Germinal center (tissue), 1 donor: ENCODE results near the gene VWA3A.
"Not testable (repeated sequence)": the region's sequence is repeated elsewhere in the genome, so short reads cannot be mapped to it uniquely, and the experiment has no call there.

ENCODE experiments used
- DNase-seq: peaks from one replicate; pipeline ENCODE4 v3.0.0; 2012; ENCODE audit warnings: mixed read lengths, low spot score

VWA3A gene

GRCh38 chr16:22183335-22183734 lies 91.0 kb downstream of the VWA3A start:
- DNase-seq: no peak

GRCh38 chr16:22183901-22184614 lies 91.7 kb downstream of the VWA3A start:
- DNase-seq: peak; percentile 73

GRCh38 chr16:22184615-22184968 lies 92.3 kb downstream of the VWA3A start:
- no peak for DNase-seq

GRCh38 chr16:22186517-22186916 lies 94.2 kb downstream of the VWA3A start:
- no peak for DNase-seq

DNA sequence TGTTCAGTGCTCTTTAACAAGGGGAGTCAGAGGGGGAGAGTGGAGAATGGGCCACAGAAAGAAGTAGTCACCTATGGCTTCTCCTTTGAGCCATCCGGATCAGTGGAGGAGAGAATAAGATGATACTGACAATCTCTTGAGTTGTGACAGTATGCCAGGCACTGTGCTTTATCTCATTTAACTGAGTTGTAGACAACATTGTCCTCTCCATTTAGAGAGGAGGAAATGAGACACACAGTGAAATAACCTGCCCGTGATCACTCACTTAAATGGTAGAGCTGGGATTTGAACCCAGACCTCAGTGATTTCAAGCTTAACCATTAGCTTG lies 95.9 kb downstream of the VWA3A start:
- no peak for DNase-seq

DNA sequence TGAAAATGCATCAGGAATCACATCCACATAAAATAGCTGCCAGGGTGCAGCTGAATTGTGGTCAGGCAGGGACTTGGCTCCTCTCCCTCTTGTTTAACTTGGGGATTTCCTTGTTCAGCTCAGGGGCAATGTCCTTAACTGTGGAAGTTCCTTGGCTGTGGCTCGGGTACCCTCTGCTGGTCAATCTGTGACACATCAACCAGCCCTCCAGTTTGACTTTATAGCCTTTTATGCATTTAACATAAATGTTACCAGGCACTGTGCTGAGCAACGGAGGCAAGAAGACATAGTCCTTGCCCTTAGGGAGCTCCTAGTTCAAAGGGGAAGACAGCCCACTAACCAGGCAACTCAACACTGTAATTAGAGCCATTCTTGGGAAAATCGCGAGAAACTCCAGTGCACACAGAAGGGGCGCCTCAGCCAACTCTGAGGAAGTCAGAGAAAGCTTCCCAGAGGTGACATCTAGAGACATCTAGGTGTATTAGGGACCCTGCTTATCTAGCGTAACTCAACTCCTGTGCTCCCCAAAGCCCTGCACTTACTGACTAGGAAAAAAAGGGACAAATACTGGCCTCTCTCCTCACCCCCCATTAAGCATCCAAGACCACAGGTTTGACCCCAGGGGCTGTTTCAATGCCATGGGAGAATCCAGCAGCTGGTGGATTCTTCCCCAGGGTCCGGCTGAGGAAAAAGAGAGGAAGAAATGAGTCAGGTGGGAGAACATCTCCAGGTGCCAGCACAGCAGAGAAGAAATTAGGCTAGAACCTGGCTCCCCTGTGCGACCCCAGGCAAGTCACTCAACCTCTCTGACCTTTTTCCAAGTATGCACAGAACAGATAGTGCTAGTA lies 96.5 kb downstream of the VWA3A start:
- peak; percentile 62 for DNase-seq

GRCh38 chr16:22189473-22190080 lies 97.2 kb downstream of the VWA3A start:
- DNase-seq: no peak

DNA sequence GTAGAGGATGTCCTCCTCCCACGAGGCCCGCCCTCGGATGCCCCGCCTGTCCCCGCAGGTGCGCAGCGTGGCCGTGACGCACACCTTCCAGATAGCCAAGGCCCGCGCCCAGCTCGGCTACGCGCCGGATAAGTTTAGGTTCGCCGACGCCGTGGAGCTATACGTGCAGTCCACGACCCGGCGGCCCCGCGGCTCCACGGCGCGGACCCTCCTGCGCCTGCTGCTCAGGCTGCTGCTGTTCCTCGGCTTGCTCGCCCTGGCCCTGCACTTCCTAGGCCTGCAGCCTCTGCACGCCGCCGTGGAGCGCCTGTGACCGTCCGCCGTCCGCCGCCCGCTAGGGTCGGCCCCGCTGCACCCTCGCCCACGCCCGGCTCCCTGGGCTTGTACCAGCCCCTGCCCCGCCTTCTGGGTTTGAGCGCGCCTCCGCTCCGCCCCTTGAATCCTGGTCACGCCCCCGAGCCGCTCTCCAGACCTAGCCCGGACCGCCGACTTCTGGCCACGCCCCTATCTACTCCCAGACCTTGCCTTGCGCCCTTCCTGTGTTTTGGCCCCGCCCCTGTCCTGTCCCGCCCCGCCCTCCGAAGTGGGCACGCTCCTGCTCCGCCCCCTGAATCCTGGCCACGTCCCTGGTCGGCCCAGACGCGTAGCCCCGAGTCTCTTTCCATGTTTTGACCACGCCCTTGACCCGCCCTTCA lies 97.9 kb downstream of the VWA3A start:
- peak; percentile 94 for DNase-seq

DNA sequence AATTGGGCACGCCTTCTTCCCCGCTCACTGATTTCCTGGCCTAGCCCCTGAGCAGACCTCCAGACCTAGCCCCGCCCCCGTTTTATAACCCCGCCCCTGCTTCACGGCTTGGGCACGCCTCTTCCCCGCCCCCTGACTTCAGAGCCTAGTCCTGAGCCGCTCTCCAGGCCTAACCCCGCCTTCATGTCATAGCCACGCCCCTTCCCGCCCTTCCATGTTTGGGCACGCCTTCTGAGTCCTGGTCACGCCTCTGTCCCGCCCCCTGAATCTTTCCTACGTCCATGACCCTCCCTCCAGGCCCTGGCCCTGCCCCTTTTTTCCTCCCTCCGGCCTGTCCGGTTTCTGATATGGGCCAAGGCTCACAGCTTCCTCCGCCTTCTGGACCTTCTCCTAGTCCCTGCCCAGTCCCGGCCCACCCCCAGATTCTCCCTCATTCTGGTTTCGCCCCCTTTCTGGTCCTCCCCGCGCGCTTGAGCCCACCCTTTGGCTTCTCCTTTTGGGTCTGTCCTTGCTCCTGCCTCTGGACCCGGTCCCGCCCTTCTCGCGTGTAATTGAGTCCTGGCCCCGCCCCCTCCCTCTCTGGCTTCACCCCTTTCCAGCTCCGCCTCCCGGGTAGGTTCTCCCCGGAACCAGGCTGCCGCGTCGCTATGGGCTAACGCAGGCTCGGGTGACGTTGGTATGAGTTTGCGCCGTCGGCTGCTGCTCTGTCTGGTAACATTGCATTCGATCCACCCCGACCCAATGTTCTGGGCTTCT lies 98.6 kb downstream of the VWA3A start:
- peak; percentile 90 for DNase-seq

DNA sequence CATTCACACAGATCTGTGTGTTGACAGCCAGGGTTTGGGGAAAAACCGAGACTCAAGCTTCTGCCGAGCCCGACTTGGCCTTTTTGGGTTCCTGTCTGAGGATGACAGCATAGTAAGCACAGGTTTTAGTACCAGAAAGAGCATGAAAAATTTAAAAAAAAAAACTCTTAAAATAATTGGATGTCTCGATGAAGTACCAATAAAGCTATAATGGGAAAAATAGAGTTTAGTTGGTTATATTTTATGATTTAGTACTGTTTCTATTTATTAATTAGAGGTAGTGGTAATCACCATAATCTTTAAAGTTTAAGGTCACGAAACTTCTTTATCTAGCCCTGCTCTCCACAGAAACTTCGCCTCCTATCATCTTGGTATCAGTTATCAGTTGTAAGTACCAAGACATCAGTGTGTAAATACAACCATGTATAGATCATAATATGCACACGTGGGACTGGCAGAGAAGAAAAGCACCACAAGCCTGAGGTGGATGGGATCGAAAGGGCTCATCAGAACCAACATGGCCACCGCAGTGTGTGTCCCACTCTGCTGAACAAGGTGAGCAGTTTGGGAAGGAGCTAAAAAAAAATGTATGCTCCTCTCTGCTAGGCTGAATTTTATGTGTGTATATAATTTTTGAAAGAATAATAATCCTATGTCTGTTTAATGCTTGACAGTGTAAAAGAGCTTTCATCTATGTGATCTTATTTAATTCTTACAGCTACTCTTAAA lies 99.4 kb downstream of the VWA3A start:
- no peak for DNase-seq

GRCh38 chr16:22192261-22193062 lies 100.1 kb downstream of the VWA3A start:
- DNase-seq: peak; percentile 59

DNA sequence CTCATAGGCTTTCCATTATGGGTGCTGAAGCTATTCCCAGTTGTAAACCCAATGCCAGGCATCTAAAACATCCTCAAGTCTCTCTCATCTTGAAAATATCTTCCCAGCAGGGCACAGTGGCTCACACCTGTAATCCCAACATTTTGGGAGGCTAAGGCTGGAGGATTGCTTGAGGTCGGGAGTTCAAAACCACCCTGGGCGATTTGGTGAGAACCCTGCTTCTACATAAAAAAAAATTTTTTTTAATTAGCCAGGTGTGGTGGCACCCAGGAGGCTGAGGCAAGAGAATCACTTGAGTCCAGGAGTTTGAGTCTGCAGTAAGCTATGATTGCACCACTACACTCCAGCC lies 100.7 kb downstream of the VWA3A start:
- DNase-seq: no peak

- no peak for DNase-seq
Observed at GRCh38 chr16:22194707-22195444, 102.5 kb downstream of the VWA3A start.

DNA sequence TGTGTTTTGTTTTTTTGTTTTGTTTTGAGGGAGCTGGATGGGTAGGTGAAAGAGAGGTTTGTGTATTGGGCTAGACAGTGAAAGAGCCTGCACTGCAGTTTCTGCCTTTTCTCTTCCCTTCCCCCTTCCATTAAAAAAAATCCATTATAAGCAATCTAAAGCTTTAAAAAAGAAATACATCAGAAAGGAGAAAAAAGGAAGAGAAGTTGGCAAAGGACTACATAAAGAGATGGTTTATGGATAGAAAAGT lies 103.0 kb downstream of the VWA3A start:
- DNase-seq: no peak

- peak; percentile 80 for DNase-seq
Observed at GRCh38 chr16:22195695-22196558, 103.6 kb downstream of the VWA3A start.

DNA sequence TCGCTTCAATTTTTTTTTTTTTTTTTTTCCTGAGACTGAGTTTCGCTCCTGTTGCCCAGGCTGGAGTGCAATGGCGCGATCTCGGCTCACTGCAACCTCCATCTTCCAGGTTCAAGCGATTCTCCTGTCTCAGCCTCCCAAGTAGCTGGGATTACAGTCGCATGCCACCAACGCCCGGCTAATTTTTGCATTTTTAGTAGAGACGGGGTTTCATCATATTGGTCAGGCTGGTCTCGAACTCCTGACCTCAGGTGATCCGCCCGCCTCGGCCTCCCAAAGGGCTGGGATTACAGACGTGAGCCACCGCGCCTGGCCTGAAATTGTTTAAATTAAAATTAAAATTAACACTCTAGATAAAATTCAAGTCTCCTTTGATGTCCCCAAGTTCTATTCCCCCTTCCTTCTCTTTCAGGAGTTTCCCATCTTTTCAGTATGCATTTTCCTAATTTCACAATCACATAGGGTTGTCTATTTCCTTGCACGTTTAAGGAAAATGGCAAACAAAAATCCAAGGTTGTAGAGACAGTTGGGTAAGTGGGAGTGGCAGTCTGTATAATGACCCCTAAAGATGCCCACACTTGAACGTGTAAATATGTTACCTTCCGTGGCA lies 104.3 kb downstream of the VWA3A start:
- not testable (repeated sequence) for DNase-seq

- no peak for DNase-seq
Observed at GRCh38 chr16:22198547-22199293, 106.4 kb downstream of the VWA3A start.

DNA sequence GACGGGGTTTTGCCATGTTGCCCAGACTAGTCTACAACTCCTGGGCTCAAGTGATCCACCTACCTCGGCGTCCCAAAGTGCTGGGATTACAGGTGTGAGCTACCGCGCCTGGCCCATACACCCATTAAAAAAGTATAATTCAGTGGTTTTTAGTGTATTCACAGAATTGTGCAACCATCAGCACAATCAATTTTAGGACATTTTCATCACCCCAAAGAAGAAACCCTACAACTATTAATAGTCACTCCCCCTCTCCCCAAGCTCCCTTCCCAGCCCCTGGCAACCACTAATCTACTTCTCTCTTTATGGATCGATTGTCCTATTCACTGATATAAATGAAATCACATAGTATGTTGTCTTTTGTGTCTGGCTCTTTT lies 109.9 kb downstream of the VWA3A start:
- no peak for DNase-seq
